Measurements from ENCODE around the gene CAPZB. TPM values are rescaled to one million over a fixed set of nuclear protein-coding genes. Genes with fewer than 3 reads are reported as not detected.

CAPZB gene
- polyA plus RNA-seq, 2 donors = 221 to 272 TPM

GRCh38 chr1:19437891-19438294, 47.4 kb downstream of the CAPZB start:
- no peak overlapping the region for H3K4me3 ChIP-seq (ENCODE audit: low read depth in 1 of 2, low read length in 2 of 2)

GRCh38 chr1:19436716-19437476, 48.4 kb downstream of the CAPZB start:
- Histone ChIP-seq H3K36me3 (ENCODE audit: control insufficient read depth in 2 of 2, insufficient read depth in 2 of 2, low read length in 1 of 2) (peaks cover 0 to 7% of the 10 kb centered on the region in 2 donors), H3K4me1 (ENCODE audit: control insufficient read depth in 2 of 2, insufficient read depth in 2 of 2, low read length in 1 of 2) (peaks cover 16 to 36% of the 10 kb centered on the region in 2 donors), H3K27ac (ENCODE audit: low read depth in 2 of 2, low read length in 1 of 2) (peak overlapping the region; percentile 89 to 96), H3K27me3 (ENCODE audit: control insufficient read depth in 1 of 2, insufficient read depth in 2 of 2, low read length in 2 of 2) (no peaks in the 10 kb centered on the region), H3K9me3 (ENCODE audit: control insufficient read depth in 2 of 2, insufficient read depth in 1 of 2, low read depth in 1 of 2, low read length in 1 of 2) (no peaks in the 10 kb centered on the region), H3K4me3 (ENCODE audit: low read depth in 1 of 2, low read length in 2 of 2) (no peak overlapping the region)
- 24 to 40% methylated on average over 8 of the region's 8 CpGs for WGBS, 2 donors

More at GRCh38 chr1:19437891-19438294, 47.4 kb downstream of the CAPZB start:
- Histone ChIP-seq H3K4me1 (ENCODE audit: control insufficient read depth in 2 of 2, insufficient read depth in 2 of 2, low read length in 1 of 2) (peaks cover 16 to 38% of the 10 kb centered on the region in 2 donors), H3K9me3 (ENCODE audit: control insufficient read depth in 2 of 2, insufficient read depth in 1 of 2, low read depth in 1 of 2, low read length in 1 of 2) (no peaks in the 10 kb centered on the region), H3K27me3 (ENCODE audit: control insufficient read depth in 1 of 2, insufficient read depth in 2 of 2, low read length in 2 of 2) (no peaks in the 10 kb centered on the region), H3K27ac (ENCODE audit: low read depth in 2 of 2, low read length in 1 of 2) (peak overlapping the region; percentile 89 to 96), H3K36me3 (ENCODE audit: control insufficient read depth in 2 of 2, insufficient read depth in 2 of 2, low read length in 1 of 2) (peaks cover 0 to 7% of the 10 kb centered on the region in 2 donors)
- 54 to 69% methylated on average over 17 of the region's 17 CpGs for WGBS, 2 donors

GRCh38 chr1:19435851-19436455, 49.4 kb downstream of the CAPZB start:
- H3K27me3 ChIP-seq (ENCODE audit: control insufficient read depth in 1 of 2, insufficient read depth in 2 of 2, low read length in 2 of 2) = no peaks in the 10 kb centered on the region
- 48 to 61% methylated on average over 13 of the region's 13 CpGs for WGBS, 2 donors
- H3K9me3 ChIP-seq (ENCODE audit: control insufficient read depth in 2 of 2, insufficient read depth in 1 of 2, low read depth in 1 of 2, low read length in 1 of 2) = no peaks in the 10 kb centered on the region
- no peak overlapping the region for H3K4me3 ChIP-seq (ENCODE audit: low read depth in 1 of 2, low read length in 2 of 2)
- H3K4me1 ChIP-seq (ENCODE audit: control insufficient read depth in 2 of 2, insufficient read depth in 2 of 2, low read length in 1 of 2) = peaks cover 17 to 36% of the 10 kb centered on the region in 2 donors
- H3K27ac ChIP-seq (ENCODE audit: low read depth in 2 of 2, low read length in 1 of 2) = peak overlapping the region; percentile 76 to 93
- H3K36me3 ChIP-seq (ENCODE audit: control insufficient read depth in 2 of 2, insufficient read depth in 2 of 2, low read length in 1 of 2) = peaks cover 0 to 7% of the 10 kb centered on the region in 2 donors

- H3K36me3 ChIP-seq (ENCODE audit: control insufficient read depth in 2 of 2, insufficient read depth in 2 of 2, low read length in 1 of 2) = peaks cover 0 to 7% of the 10 kb centered on the region in 2 donors
- H3K4me3 ChIP-seq (ENCODE audit: low read depth in 1 of 2, low read length in 2 of 2) = no peak overlapping the region
- H3K4me1 ChIP-seq (ENCODE audit: control insufficient read depth in 2 of 2, insufficient read depth in 2 of 2, low read length in 1 of 2) = peaks cover 23 to 40% of the 10 kb centered on the region in 2 donors
- no peaks in the 10 kb centered on the region for H3K9me3 ChIP-seq (ENCODE audit: control insufficient read depth in 2 of 2, insufficient read depth in 1 of 2, low read depth in 1 of 2, low read length in 1 of 2)
- H3K27me3 ChIP-seq (ENCODE audit: control insufficient read depth in 1 of 2, insufficient read depth in 2 of 2, low read length in 2 of 2) = no peaks in the 10 kb centered on the region
- WGBS, 2 donors = 29 to 35% methylated on average over 4 of the region's 4 CpGs
- peak overlapping the region; percentile 76 to 83 for H3K27ac ChIP-seq (ENCODE audit: low read depth in 2 of 2, low read length in 1 of 2)
Measured at GRCh38 chr1:19435181-19435580, 50.2 kb downstream of the CAPZB start.

GRCh38 chr1:19433719-19433998, 51.7 kb downstream of the CAPZB start:
- Histone ChIP-seq H3K36me3 (ENCODE audit: control insufficient read depth in 2 of 2, insufficient read depth in 2 of 2, low read length in 1 of 2) (peaks cover 0 to 6% of the 10 kb centered on the region in 2 donors), H3K27ac (ENCODE audit: low read depth in 2 of 2, low read length in 1 of 2) (peak overlapping the region; percentile 76 to 80), H3K4me1 (ENCODE audit: control insufficient read depth in 2 of 2, insufficient read depth in 2 of 2, low read length in 1 of 2) (peaks cover 22 to 37% of the 10 kb centered on the region in 2 donors), H3K27me3 (ENCODE audit: control insufficient read depth in 1 of 2, insufficient read depth in 2 of 2, low read length in 2 of 2) (no peaks in the 10 kb centered on the region), H3K9me3 (ENCODE audit: control insufficient read depth in 2 of 2, insufficient read depth in 1 of 2, low read depth in 1 of 2, low read length in 1 of 2) (no peaks in the 10 kb centered on the region), H3K4me3 (ENCODE audit: low read depth in 1 of 2, low read length in 2 of 2) (no peak overlapping the region)
- WGBS, 2 donors = 56 to 63% methylated on average over 2 of the region's 2 CpGs

- 50 to 61% methylated on average over 15 of the region's 15 CpGs for WGBS, 2 donors
- Histone ChIP-seq H3K9me3 (ENCODE audit: control insufficient read depth in 2 of 2, insufficient read depth in 1 of 2, low read depth in 1 of 2, low read length in 1 of 2) (no peaks in the 10 kb centered on the region), H3K27me3 (ENCODE audit: control insufficient read depth in 1 of 2, insufficient read depth in 2 of 2, low read length in 2 of 2) (no peaks in the 10 kb centered on the region), H3K4me3 (ENCODE audit: low read depth in 1 of 2, low read length in 2 of 2) (no peak overlapping the region), H3K27ac (ENCODE audit: low read depth in 2 of 2, low read length in 1 of 2) (peak overlapping the region; percentile 38 to 85), H3K36me3 (ENCODE audit: control insufficient read depth in 2 of 2, insufficient read depth in 2 of 2, low read length in 1 of 2) (peaks cover 0 to 3% of the 10 kb centered on the region in 2 donors), H3K4me1 (ENCODE audit: control insufficient read depth in 2 of 2, insufficient read depth in 2 of 2, low read length in 1 of 2) (peaks cover 18 to 35% of the 10 kb centered on the region in 2 donors)
Measured at GRCh38 chr1:19432943-19433718, 52.2 kb downstream of the CAPZB start.

GRCh38 chr1:19430121-19431068, 54.9 kb downstream of the CAPZB start:
- peaks cover 21 to 27% of the 10 kb centered on the region in 2 donors for H3K4me1 ChIP-seq (ENCODE audit: control insufficient read depth in 2 of 2, insufficient read depth in 2 of 2, low read length in 1 of 2)
- H3K36me3 ChIP-seq (ENCODE audit: control insufficient read depth in 2 of 2, insufficient read depth in 2 of 2, low read length in 1 of 2) = peaks cover 0 to 3% of the 10 kb centered on the region in 2 donors
- H3K4me3 ChIP-seq (ENCODE audit: low read depth in 1 of 2, low read length in 2 of 2) = no peak overlapping the region
- WGBS, 2 donors = 43 to 52% methylated on average over 16 of the region's 16 CpGs
- H3K9me3 ChIP-seq (ENCODE audit: control insufficient read depth in 2 of 2, insufficient read depth in 1 of 2, low read depth in 1 of 2, low read length in 1 of 2) = no peaks in the 10 kb centered on the region
- H3K27me3 ChIP-seq (ENCODE audit: control insufficient read depth in 1 of 2, insufficient read depth in 2 of 2, low read length in 2 of 2) = no peaks in the 10 kb centered on the region
- H3K27ac ChIP-seq (ENCODE audit: low read depth in 2 of 2, low read length in 1 of 2) = peak overlapping the region; percentile 87 to 91

- peaks cover 25 to 32% of the 10 kb centered on the region in 2 donors for H3K4me1 ChIP-seq (ENCODE audit: control insufficient read depth in 2 of 2, insufficient read depth in 2 of 2, low read length in 1 of 2)
- peaks cover 0 to 3% of the 10 kb centered on the region in 2 donors for H3K36me3 ChIP-seq (ENCODE audit: control insufficient read depth in 2 of 2, insufficient read depth in 2 of 2, low read length in 1 of 2)
- H3K27me3 ChIP-seq (ENCODE audit: control insufficient read depth in 1 of 2, insufficient read depth in 2 of 2, low read length in 2 of 2) = no peaks in the 10 kb centered on the region
- WGBS, 2 donors = 34 to 59% methylated on average over 4 of the region's 4 CpGs
- no peak overlapping the region for H3K4me3 ChIP-seq (ENCODE audit: low read depth in 1 of 2, low read length in 2 of 2)
- no peaks in the 10 kb centered on the region for H3K9me3 ChIP-seq (ENCODE audit: control insufficient read depth in 2 of 2, insufficient read depth in 1 of 2, low read depth in 1 of 2, low read length in 1 of 2)
- peak overlapping the region; percentile 87 to 91 for H3K27ac ChIP-seq (ENCODE audit: low read depth in 2 of 2, low read length in 1 of 2)
Measured at GRCh38 chr1:19429611-19430010, 55.7 kb downstream of the CAPZB start.

All from esophagus (tissue), 2 donors.